H1 (cell line): ENCODE data around the gene KCNK2. TPM values are rescaled to one million over a fixed set of nuclear protein-coding genes. Genes with fewer than 3 reads are reported as not detected.

ENCODE experiments used
- CTCF ChIA-PET: fragments of 300-600 bp; sonication (Branson Sonifier 250); formaldehyde crosslinking; loops from one replicate; lab custom pipeline; 2021; ENCODE audit not compliant: partially characterized antibody; lab: Charles Lee
- POLR2A ChIA-PET: fragments of 300-600 bp; sonication (Branson Sonifier 250); formaldehyde crosslinking; loops from one replicate; lab custom pipeline; 2021; ENCODE audit warnings: inconsistent platforms; ENCODE audit not compliant: partially characterized antibody; lab: Charles Lee
- DNase-seq, 2 experiments: peaks; one replicate each; pipeline versions ENCODE4 v3.0.0 to v3.0.0-alpha.2; 2010 to 2022; ENCODE audit warnings: low spot score in 2 of 2, low read depth in 1 of 2, mixed read lengths in 1 of 2
- FAIRE-seq: peaks from 2 replicates; lab custom pipeline; 2011; peaks lifted over from hg19 to GRCh38; lab: Jason Lieb, UNC
- H2AFZ ChIP-seq: 2 replicates; pipeline ENCODE4 v1.8.1; 2012; ENCODE audit warnings: low read length, inconsistent platforms
- H2AK5ac ChIP-seq: 2 replicates; pipeline ENCODE4 v1.6.1; 2013; ENCODE audit warnings: low read depth, low read length
- H2BK120ac ChIP-seq: replicated peaks from 2 replicates; pipeline ENCODE3; 2013; ENCODE audit warnings: low read depth, low read length, inconsistent platforms
- H2BK12ac ChIP-seq: 2 replicates; pipeline ENCODE4 v1.6.1; 2013; ENCODE audit warnings: low read depth, low read length
- H2BK15ac ChIP-seq: 2 replicates; pipeline ENCODE4 v1.6.1; 2013; ENCODE audit warnings: low read length
- H2BK20ac ChIP-seq: 2 replicates; pipeline ENCODE4 v1.6.1; 2013; ENCODE audit warnings: low read length
- H2BK5ac ChIP-seq: 2 replicates; pipeline ENCODE4 v1.6.1; 2013; ENCODE audit warnings: low read depth, low read length
- H3K14ac ChIP-seq: 2 replicates; pipeline ENCODE4 v1.6.1; 2013; ENCODE audit warnings: inconsistent platforms; ENCODE audit not compliant: insufficient read length
- H3K18ac ChIP-seq: 2 replicates; pipeline ENCODE4 v1.6.1; 2013; ENCODE audit warnings: low read length; ENCODE audit errors: extremely low read depth
- H3K23ac ChIP-seq: 2 replicates; pipeline ENCODE4 v1.6.1; 2013; ENCODE audit warnings: inconsistent platforms; ENCODE audit not compliant: insufficient read length
- H3K23me2 ChIP-seq: 2 replicates; pipeline ENCODE4 v1.6.1; 2013; ENCODE audit warnings: low read depth, low read length
- H3K27ac ChIP-seq: 2 replicates; pipeline ENCODE4 v1.6.1; 2011; ENCODE audit warnings: low read depth, low read length, inconsistent platforms
- H3K27me3 ChIP-seq, 4 experiments: replicated peaks in 1 of 4; 1 replicate in 1 of 4; 2 replicates in 3 of 4; pipeline versions ENCODE4 v1.6.1 to v1.8.1; 2011 to 2013; ENCODE audit warnings: low read length in 3 of 4, mild to moderate bottlenecking in 3 of 4, inconsistent platforms in 2 of 4, mixed read lengths in 2 of 4, moderate library complexity in 1 of 4; ENCODE audit not compliant: control insufficient read depth in 3 of 4, insufficient read depth in 3 of 4; ENCODE audit errors: extremely low read depth in 1 of 4
- H3K36me3 ChIP-seq, 4 experiments: 2 replicates each; pipeline versions ENCODE4 v1.6.1 to v1.8.1; 2011 to 2013; ENCODE audit warnings: mild to moderate bottlenecking in 4 of 4, low read length in 3 of 4, moderate library complexity in 2 of 4, control low read depth in 1 of 4, inconsistent platforms in 1 of 4; ENCODE audit not compliant: insufficient read depth in 4 of 4, control insufficient read depth in 2 of 4
- H3K4ac ChIP-seq: replicated peaks from 2 replicates; pipeline ENCODE3; 2013; ENCODE audit warnings: low read length, low read depth, mixed read lengths, inconsistent platforms; ENCODE audit not compliant: insufficient read length
- H3K4me1 ChIP-seq, 4 experiments: replicated peaks in 1 of 4; 1 replicate in 1 of 4; 2 replicates in 3 of 4; pipeline versions ENCODE4 v1.6.1 to v1.8.1; 2011 to 2013; ENCODE audit warnings: low read length in 3 of 4, inconsistent platforms in 2 of 4, mixed read lengths in 1 of 4; ENCODE audit not compliant: insufficient read depth in 4 of 4, control insufficient read depth in 3 of 4
- H3K4me2 ChIP-seq, 2 experiments: 2 replicates each; pipeline versions ENCODE4 v1.6.1 to v1.8.1; 2011 to 2013; ENCODE audit warnings: low read depth in 2 of 2, low read length in 2 of 2, control low read depth in 1 of 2, inconsistent platforms in 1 of 2, mild to moderate bottlenecking in 1 of 2; ENCODE audit not compliant: insufficient read depth in 1 of 2
- H3K4me3 ChIP-seq, 4 experiments: fragments of 200-600, 300-600 bp in 1 of 4; sonication (generic), shearing (Covaris generic), sonication (Bioruptor Twin) in 1 of 4; 2 replicates each; pipeline versions ENCODE4 v1.5.1 to v1.8.1; 2011 to 2016; ENCODE audit warnings: low read length in 4 of 4, low read depth in 3 of 4, control low read depth in 2 of 4, inconsistent platforms in 2 of 4, mild to moderate bottlenecking in 2 of 4, mixed read lengths in 1 of 4, moderate library complexity in 1 of 4; ENCODE audit not compliant: insufficient read depth in 2 of 4; ENCODE audit errors: extremely low read depth in 1 of 4
- H3K56ac ChIP-seq: replicated peaks from 2 replicates; pipeline ENCODE3; 2013; ENCODE audit warnings: low read depth, mild to moderate bottlenecking, mixed read lengths, low read length, inconsistent platforms; ENCODE audit not compliant: insufficient read length
- H3K79me1 ChIP-seq: 2 replicates; pipeline ENCODE4 v1.6.1; 2013; ENCODE audit warnings: low read depth, low read length, control low read depth
- H3K79me2 ChIP-seq, 2 experiments: 2 replicates each; pipeline versions ENCODE4 v1.6.1 to v1.8.1; 2012 to 2013; ENCODE audit warnings: low read length in 2 of 2, mild to moderate bottlenecking in 2 of 2, inconsistent platforms in 1 of 2; ENCODE audit not compliant: insufficient read depth in 2 of 2, control insufficient read depth in 1 of 2
- H3K9ac ChIP-seq, 4 experiments: replicated peaks in 1 of 4; 1 replicate in 1 of 4; 2 replicates in 3 of 4; pipeline versions ENCODE4 v1.6.1 to v1.8.1; 2011 to 2013; ENCODE audit warnings: low read depth in 3 of 4, low read length in 3 of 4, control low read depth in 2 of 4, mild to moderate bottlenecking in 2 of 4, moderate library complexity in 2 of 4, inconsistent platforms in 1 of 4; ENCODE audit errors: extremely low read depth in 1 of 4
- H3K9me3 ChIP-seq, 2 experiments: 2 replicates each; pipeline versions ENCODE4 v1.6.1 to v1.8.1; 2012 to 2013; ENCODE audit warnings: mild to moderate bottlenecking in 2 of 2, moderate library complexity in 2 of 2, control low read depth in 1 of 2, inconsistent platforms in 1 of 2, low read depth in 1 of 2, low read length in 1 of 2, mixed read lengths in 1 of 2; ENCODE audit not compliant: insufficient read depth in 2 of 2
- H4K20me1 ChIP-seq, 2 experiments: replicated peaks in 1 of 2; 2 replicates each; pipeline versions ENCODE3 to v1.8.1; 2011 to 2013; ENCODE audit warnings: inconsistent platforms in 2 of 2, low read length in 2 of 2, mild to moderate bottlenecking in 1 of 2; ENCODE audit not compliant: insufficient read depth in 2 of 2, control insufficient read depth in 1 of 2
- H4K5ac ChIP-seq: 2 replicates; pipeline ENCODE4 v1.6.1; 2013; ENCODE audit warnings: low read length, low read depth, mixed read lengths, inconsistent platforms; ENCODE audit not compliant: insufficient read length
- H4K8ac ChIP-seq: 2 replicates; pipeline ENCODE4 v1.8.0; 2013; ENCODE audit warnings: mild to moderate bottlenecking, moderate library complexity, low read length, inconsistent platforms; ENCODE audit not compliant: insufficient read depth; ENCODE audit errors: extremely low read depth
- H4K91ac ChIP-seq: replicated peaks from 2 replicates; pipeline ENCODE3; 2013; ENCODE audit warnings: low read length, mixed read lengths, inconsistent platforms; ENCODE audit not compliant: insufficient read length
- ASH2L ChIP-seq: fragments of 200-600, 300-600 bp; sonication (generic); IDR thresholded peaks from one replicate; pipeline ENCODE4 v1.7.1; 2017; ENCODE audit warnings: low read length
- CHD2 ChIP-seq: IDR thresholded peaks from 2 replicates; pipeline ENCODE4 v1.6.1; 2012; ENCODE audit warnings: low read length, improper control_type of control experiment
- JUN ChIP-seq: IDR thresholded peaks from 2 replicates; pipeline ENCODE4 v1.6.1; 2011; ENCODE audit warnings: low read depth, mild to moderate bottlenecking, improper control_type of control experiment, low read length
- RBBP5 ChIP-seq: IDR thresholded peaks from 2 replicates; pipeline ENCODE4 v1.7.1; 2012; ENCODE audit warnings: low read depth, mild to moderate bottlenecking, inconsistent platforms, low read length, moderate library complexity, borderline replicate concordance
- TBP ChIP-seq: IDR thresholded peaks from 2 replicates; pipeline ENCODE4 v1.6.1; 2011; ENCODE audit warnings: low read depth, low read length, improper control_type of control experiment
- WGBS, 2 experiments: shearing (Covaris generic) in 1 of 2; methylation state at CpG; one replicate each; pipeline versions ENCODE4 v1.1.6 to v1.1.7; 2013 to 2015; ENCODE audit warnings: low lambda C conversion rate in 2 of 2, mixed read lengths in 2 of 2, inconsistent platforms in 1 of 2, low coverage in 1 of 2, missing lambda C conversion rate in 1 of 2; ENCODE audit not compliant: insufficient replicate concordance in 2 of 2, insufficient coverage in 1 of 2, insufficient read length in 1 of 2; ENCODE audit errors: extremely low coverage in 1 of 2, missing lambda C conversion rate in 1 of 2; 5-methylcytosine and 5-hydroxymethylcytosine counted together
- polyA plus RNA-seq, 7 experiments: library from polyadenylated mRNA; depleted of rRNA in 3 of 7; stranded (reverse) in 5 of 7; unstranded in 2 of 7; fragments of >200 nt in 5 of 7; fragments of 200-250 nt in 2 of 7; gene quantifications; 1 replicate in 5 of 7; 2 replicates in 1 of 7; 4 replicates in 1 of 7; pipeline versions ENCODE4 v1.2.1 to v1.2.3, GENCODE V29; 2011 to 2013; ENCODE audit warnings: missing spikeins in 2 of 7, mixed read lengths in 2 of 7
- total RNA-seq: library from RNA; stranded (reverse); fragmentation: NEBNext Ultra II Directional; extraction: Animal tissue kit (Norgen Biotek cat#: 25700); gene quantifications from 2 replicates; pipeline ENCODE4 v1.2.1, GENCODE V29; 2021
- TF ChIP-seq, protein P1 (sequence below): IDR thresholded peaks from 2 replicates; pipeline ENCODE4 v1.6.1; 2011; ENCODE audit warnings: low read length, improper control_type of control experiment
- TF ChIP-seq, protein P2 (sequence below), 3 experiments: IDR thresholded peaks; 1 replicate in 2 of 3; 2 replicates in 1 of 3; pipeline versions ENCODE4 v1.5.1 to v1.6.1; 2011; ENCODE audit warnings: low read length in 3 of 3, mild to moderate bottlenecking in 3 of 3, inconsistent platforms in 2 of 3, low read depth in 1 of 3, moderate library complexity in 1 of 3; ENCODE audit not compliant: insufficient read depth in 1 of 3; ENCODE audit errors: control extremely low read depth in 1 of 3

Gene KCNK2
- total and polyA plus RNA-seq, 2 of the 8 experiments (the other 6 are each of a cell fraction or from before 2014, with no cell fraction given) = 0.59 to 1.2 TPM

DNA sequence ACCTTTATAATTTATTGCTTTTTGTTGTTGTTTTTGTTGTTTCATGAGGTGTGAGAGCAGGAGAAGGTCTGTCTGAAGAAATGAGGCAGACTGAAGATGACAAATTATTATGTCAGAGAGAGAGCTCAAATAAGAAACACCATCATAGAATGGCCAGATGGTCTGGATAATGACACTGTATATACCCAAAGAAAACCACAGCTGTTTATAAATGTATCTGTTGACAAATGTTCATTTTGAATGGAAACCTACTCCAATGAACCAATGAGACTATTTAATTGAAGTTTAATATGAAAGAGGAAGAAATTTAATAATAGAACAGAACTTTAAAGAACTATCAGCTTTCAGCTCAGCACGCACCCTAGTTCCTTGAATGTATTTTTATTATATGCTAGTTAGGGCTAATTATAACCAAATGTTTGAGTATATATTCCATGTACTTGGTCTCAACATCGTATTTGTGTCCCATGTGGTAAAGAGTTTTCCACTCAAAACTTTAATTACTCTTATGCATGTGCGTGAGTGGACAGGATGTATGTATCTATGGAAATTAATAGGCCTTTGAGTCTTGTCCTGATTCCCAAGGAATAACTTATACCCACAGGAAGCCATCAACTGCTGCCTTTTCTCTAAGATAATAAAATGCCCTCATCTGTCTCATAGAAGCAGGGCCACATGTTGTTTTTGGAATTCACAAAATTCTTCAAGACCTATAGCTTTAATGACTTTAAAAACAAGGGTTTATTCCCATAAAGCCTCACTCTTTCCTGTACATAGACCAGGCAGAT, 202.7 kb downstream of the KCNK2 start:
- Histone ChIP-seq H3K27ac (no peak overlapping the region), H3K79me1 (no peaks in the 10 kb centered on the region), H4K91ac (no peak overlapping the region), H2BK5ac (no peak overlapping the region), H3K36me3 (no peaks in the 10 kb centered on the region), H2BK12ac (no peak overlapping the region), H3K9ac (no peak overlapping the region), H2BK20ac (no peak overlapping the region), H3K27me3 (no peaks in the 10 kb centered on the region), H3K56ac (no peak overlapping the region), H2BK120ac (no peak overlapping the region), H3K18ac (no peak overlapping the region), H3K79me2 (no peaks in the 10 kb centered on the region), H4K20me1 (no peaks in the 10 kb centered on the region), H3K4ac (no peak overlapping the region), H2AFZ (no peak overlapping the region), H3K4me3 (no peak overlapping the region)
- WGBS, 2 experiments = 92% methylated on average over 3 of the region's 3 CpGs; no CpG with 5 or more reads in 1 of the 2 experiments
- ChIA-PET POLR2A (no interaction called here), CTCF (interaction anchor here (0.9 kb wide), 1 partner anchor 15 kb away, joined by 3 read pairs; no protein-coding TSS in a partner anchor)
- no peak for DNase-seq
- TF ChIP-seq CHD2 (no peak), TBP (no peak), RBBP5 (no peak), JUN (no peak), ASH2L (no peak)
- TF ChIP-seq, protein P1, sequence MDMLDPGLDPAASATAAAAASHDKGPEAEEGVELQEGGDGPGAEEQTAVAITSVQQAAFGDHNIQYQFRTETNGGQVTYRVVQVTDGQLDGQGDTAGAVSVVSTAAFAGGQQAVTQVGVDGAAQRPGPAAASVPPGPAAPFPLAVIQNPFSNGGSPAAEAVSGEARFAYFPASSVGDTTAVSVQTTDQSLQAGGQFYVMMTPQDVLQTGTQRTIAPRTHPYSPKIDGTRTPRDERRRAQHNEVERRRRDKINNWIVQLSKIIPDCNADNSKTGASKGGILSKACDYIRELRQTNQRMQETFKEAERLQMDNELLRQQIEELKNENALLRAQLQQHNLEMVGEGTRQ = no peak
- TF ChIP-seq, protein P2, sequence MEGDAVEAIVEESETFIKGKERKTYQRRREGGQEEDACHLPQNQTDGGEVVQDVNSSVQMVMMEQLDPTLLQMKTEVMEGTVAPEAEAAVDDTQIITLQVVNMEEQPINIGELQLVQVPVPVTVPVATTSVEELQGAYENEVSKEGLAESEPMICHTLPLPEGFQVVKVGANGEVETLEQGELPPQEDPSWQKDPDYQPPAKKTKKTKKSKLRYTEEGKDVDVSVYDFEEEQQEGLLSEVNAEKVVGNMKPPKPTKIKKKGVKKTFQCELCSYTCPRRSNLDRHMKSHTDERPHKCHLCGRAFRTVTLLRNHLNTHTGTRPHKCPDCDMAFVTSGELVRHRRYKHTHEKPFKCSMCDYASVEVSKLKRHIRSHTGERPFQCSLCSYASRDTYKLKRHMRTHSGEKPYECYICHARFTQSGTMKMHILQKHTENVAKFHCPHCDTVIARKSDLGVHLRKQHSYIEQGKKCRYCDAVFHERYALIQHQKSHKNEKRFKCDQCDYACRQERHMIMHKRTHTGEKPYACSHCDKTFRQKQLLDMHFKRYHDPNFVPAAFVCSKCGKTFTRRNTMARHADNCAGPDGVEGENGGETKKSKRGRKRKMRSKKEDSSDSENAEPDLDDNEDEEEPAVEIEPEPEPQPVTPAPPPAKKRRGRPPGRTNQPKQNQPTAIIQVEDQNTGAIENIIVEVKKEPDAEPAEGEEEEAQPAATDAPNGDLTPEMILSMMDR (IDR thresholded peaks at IDR 0.05; ENCODE audit: control extremely low read depth in 1 of 3, insufficient read depth in 1 of 3, low read depth in 1 of 3, low read length in 3 of 3) = no peak
- TF ChIP-seq, all 59 proteins: peak for 0
- Histone ChIP-seq H2AK5ac (no peak overlapping the region), H4K5ac (no peak overlapping the region), H3K23ac (no peak overlapping the region), H3K9me3 (no peaks in the 10 kb centered on the region), H3K4me2 (no peak overlapping the region), H3K23me2 (no peaks in the 10 kb centered on the region), H4K8ac (no peak overlapping the region), H2BK15ac (no peak overlapping the region), H3K14ac (no peak overlapping the region), H3K4me1 (no peaks in the 10 kb centered on the region)
- no peak for FAIRE-seq
